Hematopoietic multipotent progenitor cell treated with erythropoietin and hydrocortisone succinate and interleukin-3 and kit ligand, for 15 days (in vitro differentiated cells): ENCODE results near the gene PTPRC.

Experiments
- DNase-seq: peaks from one replicate; pipeline ENCODE4 v3.0.0-alpha.2; 2015; ENCODE audit warnings: low spot score

The PTPRC gene

GRCh38 chr1:198620951-198621824, 17.7 kb upstream of the PTPRC start:
- no peak for DNase-seq

- DNase-seq, result no peak
These were observed 16.8 kb upstream of the PTPRC start for GRCh38 chr1:198622001-198622400.

GRCh38 chr1:198623752-198624647, 14.8 kb upstream of the PTPRC start:
- DNase-seq, result no peak

GRCh38 chr1:198624648-198624980, 14.2 kb upstream of the PTPRC start:
- no peak for DNase-seq

- no peak for DNase-seq
These were observed 11.3 kb upstream of the PTPRC start for GRCh38 chr1:198627436-198628066.

GRCh38 chr1:198628067-198628455, 10.8 kb upstream of the PTPRC start:
- DNase-seq, result no peak

GRCh38 chr1:198629610-198630009, 9.2 kb upstream of the PTPRC start:
- DNase-seq, result no peak

- DNase-seq, result no peak
These were observed 8.0 kb upstream of the PTPRC start for GRCh38 chr1:198630863-198631262.

- no peak for DNase-seq
These were observed 7.5 kb upstream of the PTPRC start for GRCh38 chr1:198631292-198631691.

- DNase-seq, result no peak
These were observed 6.8 kb upstream of the PTPRC start for GRCh38 chr1:198632007-198632406.

GRCh38 chr1:198633675-198634121, 5.1 kb upstream of the PTPRC start:
- DNase-seq, result no peak

GRCh38 chr1:198635964-198636363, 2.9 kb upstream of the PTPRC start:
- no peak for DNase-seq

GRCh38 chr1:198636391-198636790, 2.4 kb upstream of the PTPRC start:
- no peak for DNase-seq

- DNase-seq, result no peak
These were observed 1.7 kb upstream of the PTPRC start for GRCh38 chr1:198637157-198637556.

- DNase-seq, result no peak
These were observed 863 bp upstream of the PTPRC start for GRCh38 chr1:198637916-198638437.

- DNase-seq, result no peak
These were observed 399 bp upstream of the PTPRC start for GRCh38 chr1:198638441-198638840.

GRCh38 chr1:198639671-198640143, 867 bp downstream of the PTPRC start:
- DNase-seq, result peak; percentile 15

GRCh38 chr1:198640174-198640573, 1.3 kb downstream of the PTPRC start:
- no peak for DNase-seq

- peak; percentile 20 for DNase-seq
These were observed 2.7 kb downstream of the PTPRC start for GRCh38 chr1:198641501-198641900.

- no peak for DNase-seq
These were observed 3.3 kb downstream of the PTPRC start for GRCh38 chr1:198641966-198642668.

- no peak for DNase-seq
These were observed 4.1 kb downstream of the PTPRC start for GRCh38 chr1:198642983-198643382.

GRCh38 chr1:198643808-198644207, 5.0 kb downstream of the PTPRC start:
- no peak for DNase-seq
